GM18517 (cell line): ENCODE results near the gene COA8.

Experiments
- ATAC-seq: cut with Tn5 transposase; IDR thresholded peaks from one replicate; pipeline ENCODE4 v1.9.1; 2021; ENCODE audit warnings: mild to moderate bottlenecking, moderate library complexity; ENCODE audit not compliant: unreplicated experiment

Gene COA8

GRCh38 chr14:103616635-103617300 is 54.0 kb downstream of the COA8 start:
- no peak for ATAC-seq

- no peak for ATAC-seq
Observed at GRCh38 chr14:103619057-103619456, 56.3 kb downstream of the COA8 start.

- ATAC-seq: no peak
Observed at GRCh38 chr14:103621860-103622259, 59.1 kb downstream of the COA8 start.

GRCh38 chr14:103623308-103623707 is 60.5 kb downstream of the COA8 start:
- no peak for ATAC-seq

GRCh38 chr14:103623883-103624482 is 61.2 kb downstream of the COA8 start:
- ATAC-seq: no peak

- ATAC-seq: no peak
Observed at GRCh38 chr14:103624860-103625259, 62.1 kb downstream of the COA8 start.

- no peak for ATAC-seq
Observed at GRCh38 chr14:103625356-103626095, 62.8 kb downstream of the COA8 start.

GRCh38 chr14:103626146-103626850 is 63.5 kb downstream of the COA8 start:
- ATAC-seq: no peak

GRCh38 chr14:103627073-103628025 is 64.6 kb downstream of the COA8 start:
- ATAC-seq: no peak

GRCh38 chr14:103628221-103628683 is 65.5 kb downstream of the COA8 start:
- ATAC-seq: no peak

GRCh38 chr14:103628684-103629502 is 66.1 kb downstream of the COA8 start, which contains the start of gene KLC1:
Gene KLC1, plus strand, starts transcription at chr14:103629211. Its CDS starts 25,354 bp downstream, at chr14:103654565.
- peak; percentile 41 for ATAC-seq

- ATAC-seq: no peak
Observed at GRCh38 chr14:103629503-103630121, 66.9 kb downstream of the COA8 start.

- ATAC-seq: no peak
Observed at GRCh38 chr14:103630364-103631108, 67.8 kb downstream of the COA8 start.

GRCh38 chr14:103633391-103633790 is 70.6 kb downstream of the COA8 start:
- ATAC-seq: no peak

GRCh38 chr14:103634156-103634555 is 71.4 kb downstream of the COA8 start:
- ATAC-seq: no peak

GRCh38 chr14:103638594-103638993 is 75.8 kb downstream of the COA8 start:
- ATAC-seq: no peak
